GM21576 (cell line): Measurements from ENCODE around the gene TMEM53.

Experiments used
- ATAC-seq: cut with Tn5 transposase; IDR thresholded peaks from one replicate; pipeline ENCODE4 v1.9.1; 2021; ENCODE audit warnings: mild to moderate bottlenecking, moderate library complexity; ENCODE audit not compliant: unreplicated experiment

TMEM53 gene

GRCh38 chr1:44698138-44698537 lies 23.9 kb upstream of the TMEM53 start:
- ATAC-seq = no peak

GRCh38 chr1:44696789-44697345 lies 22.6 kb upstream of the TMEM53 start:
- no peak for ATAC-seq

GRCh38 chr1:44696101-44696500 lies 21.8 kb upstream of the TMEM53 start:
- ATAC-seq = no peak

- no peak for ATAC-seq
Measured at GRCh38 chr1:44695671-44696070, 21.4 kb upstream of the TMEM53 start.

- peak; percentile 73 for ATAC-seq
Measured at GRCh38 chr1:44694863-44695478, 20.7 kb upstream of the TMEM53 start.

- ATAC-seq = no peak
Measured at GRCh38 chr1:44693900-44694299, 19.6 kb upstream of the TMEM53 start.

GRCh38 chr1:44693159-44693558 lies 18.9 kb upstream of the TMEM53 start:
- ATAC-seq = no peak

GRCh38 chr1:44689447-44689765 lies 15.1 kb upstream of the TMEM53 start:
- ATAC-seq = no peak

- ATAC-seq = no peak
Measured at GRCh38 chr1:44688760-44689446, 14.6 kb upstream of the TMEM53 start.

- ATAC-seq = no peak
Measured at GRCh38 chr1:44685881-44686280, 11.6 kb upstream of the TMEM53 start.

- ATAC-seq = no peak
Measured at GRCh38 chr1:44685218-44685617, 10.9 kb upstream of the TMEM53 start.

GRCh38 chr1:44684525-44684924 lies 10.2 kb upstream of the TMEM53 start:
- ATAC-seq = no peak

- no peak for ATAC-seq
Measured at GRCh38 chr1:44682883-44683265, 8.6 kb upstream of the TMEM53 start.

GRCh38 chr1:44681905-44682882 lies 7.9 kb upstream of the TMEM53 start:
- ATAC-seq = no peak

GRCh38 chr1:44679468-44679867 lies 5.2 kb upstream of the TMEM53 start:
- ATAC-seq = no peak

- no peak for ATAC-seq
Measured at GRCh38 chr1:44678626-44679025, 4.3 kb upstream of the TMEM53 start.

- no peak for ATAC-seq
Measured at GRCh38 chr1:44678120-44678519, 3.8 kb upstream of the TMEM53 start.

- no peak for ATAC-seq
Measured at GRCh38 chr1:44677201-44677766, 3.0 kb upstream of the TMEM53 start.

- no peak for ATAC-seq
Measured at GRCh38 chr1:44676484-44677200, 2.4 kb upstream of the TMEM53 start.

- ATAC-seq = no peak
Measured at GRCh38 chr1:44675186-44675585, 905 bp upstream of the TMEM53 start.
